A549 (cell line): ENCODE results near the gene KLHL24. TPM values are rescaled to one million over a fixed set of nuclear protein-coding genes. Genes with fewer than 3 reads are reported as not detected.
"Not testable (repeated sequence)": the region's sequence is repeated elsewhere in the genome, so short reads cannot be mapped to it uniquely, and the experiment has no call there.

Experiments used
- ATAC-seq, 2 experiments: fragments of 200-7000 bp in 1 of 2; fragments of >200 bp in 1 of 2; cut with Nextera tagmentation in 1 of 2; cut with Tn5 transposase in 1 of 2; 3 replicates each; pipeline versions ENCODE4 v1.8.0 to v1.9.1; 2018 to 2020; ENCODE audit warnings: mild to moderate bottlenecking in 1 of 2, moderate library complexity in 1 of 2
- CTCF ChIA-PET: fragments of 300-600 bp; sonication (Branson Sonifier 250); formaldehyde crosslinking; extraction: SDS; loops from one replicate; lab custom pipeline; 2021; ENCODE audit warnings: antibody characterized with exemption, inconsistent platforms; lab: Yijun Ruan, JAX
- POLR2A ChIA-PET: fragments of 350-600 bp; formaldehyde crosslinking; extraction: SDS; loops from one replicate; lab custom pipeline; 2021; ENCODE audit warnings: antibody characterized with exemption, inconsistent platforms; lab: Yijun Ruan, JAX
- DNase-seq, 2 experiments: peaks; one replicate each; pipeline versions ENCODE4 v3.0.0 to v3.0.0-alpha.2; 2011 to 2016; ENCODE audit warnings: low read depth in 1 of 2, low spot score in 1 of 2
- FAIRE-seq: peaks from 2 replicates; lab custom pipeline; 2011; peaks lifted over from hg19 to GRCh38; lab: Jason Lieb, UNC
- H3K27ac ChIP-seq, 2 experiments: fragments of >200 bp; sonication (Bioruptor Twin); formaldehyde crosslinking; 3 replicates each; pipeline ENCODE4 v1.5.1; 2016 to 2017
- H3K4me1 ChIP-seq: fragments of >200 bp; sonication (Bioruptor Twin); formaldehyde crosslinking; 3 replicates; pipeline ENCODE4 v1.6.1; 2016
- H3K4me2 ChIP-seq: fragments of >200 bp; sonication (Bioruptor Twin); formaldehyde crosslinking; 3 replicates; pipeline ENCODE4 v1.6.1; 2016
- H3K4me3 ChIP-seq: fragments of >200 bp; sonication (Bioruptor Twin); formaldehyde crosslinking; 3 replicates; pipeline ENCODE4 v1.5.1; 2016
- H3K9me3 ChIP-seq: fragments of >200 bp; sonication (Bioruptor Twin); formaldehyde crosslinking; 3 replicates; pipeline ENCODE4 v1.6.1; 2016
- CBX2 ChIP-seq: fragments of 200-600 bp; sonication (generic); IDR thresholded peaks from 2 replicates; pipeline ENCODE4 v1.6.1; 2016; ENCODE audit warnings: low read depth, mild to moderate bottlenecking, borderline replicate concordance
- CBX8 ChIP-seq: fragments of 200-600 bp; sonication (generic); IDR thresholded peaks from 2 replicates; pipeline ENCODE4 v1.6.1; 2016
- CEBPB ChIP-seq, 2 experiments: fragments of >200 bp in 1 of 2; sonication (Bioruptor Twin) in 1 of 2; formaldehyde crosslinking in 1 of 2; IDR thresholded peaks; 2 replicates each; pipeline ENCODE4 v1.6.1; 2012 to 2016
- CHD2 ChIP-seq: fragments of 150-350 bp; IDR thresholded peaks from 2 replicates; pipeline ENCODE4 v1.6.1; 2014; ENCODE audit warnings: low read length; ENCODE audit not compliant: partially characterized antibody
- CHD4 ChIP-seq: fragments of 200-600 bp; sonication (generic); IDR thresholded peaks from 2 replicates; pipeline ENCODE4 v1.6.1; 2016; ENCODE audit warnings: antibody characterized with exemption, mild to moderate bottlenecking, borderline replicate concordance
- EHF ChIP-seq: fragments of 250-450 bp; sonication (Bioruptor Pico); IDR thresholded peaks from 2 replicates; pipeline ENCODE4 v1.5.0; 2020; ENCODE audit warnings: mild to moderate bottlenecking
- FOSB ChIP-seq: fragments of 250-450 bp; sonication (Bioruptor Pico); IDR thresholded peaks from 2 replicates; pipeline ENCODE4 v1.5.0; 2020; ENCODE audit warnings: mild to moderate bottlenecking, moderate library complexity
- GATA3 ChIP-seq: IDR thresholded peaks from 2 replicates; pipeline ENCODE4 v1.6.1; 2012; ENCODE audit warnings: borderline replicate concordance
- HEYL ChIP-seq: fragments of 250-450 bp; sonication (Bioruptor Pico); IDR thresholded peaks from 2 replicates; pipeline ENCODE4 v1.8.0; 2021; ENCODE audit warnings: mild to moderate bottlenecking, moderate library complexity
- JUN ChIP-seq, 2 experiments: fragments of >200 bp; sonication (Bioruptor Twin); formaldehyde crosslinking; IDR thresholded peaks; 2 replicates in 1 of 2; 3 replicates in 1 of 2; pipeline ENCODE4 v1.6.1; 2016 to 2017
- KDM1A ChIP-seq: fragments of 200-600 bp; sonication (generic); IDR thresholded peaks from 2 replicates; pipeline ENCODE4 v1.6.1; 2016; ENCODE audit warnings: low read depth, mild to moderate bottlenecking
- NR3C1 ChIP-seq: fragments of >200 bp; sonication (Bioruptor Twin); formaldehyde crosslinking; IDR thresholded peaks from 3 replicates; pipeline ENCODE4 v1.6.1; 2017
- POLR2AphosphoS2 ChIP-seq: conservative IDR thresholded peaks from 2 replicates; pipeline ENCODE4 v1.6.1; 2012; ENCODE audit warnings: low read length, improper control_type of control experiment, inconsistent platforms
- SMC3 ChIP-seq: fragments of >200 bp; sonication (Bioruptor Twin); formaldehyde crosslinking; IDR thresholded peaks from 3 replicates; pipeline ENCODE4 v1.6.1; 2018; ENCODE audit warnings: inconsistent platforms
- TFCP2L1 ChIP-seq: fragments of 250-450 bp; sonication (Bioruptor Pico); IDR thresholded peaks from 2 replicates; pipeline ENCODE4 v1.5.0; 2021; ENCODE audit warnings: mild to moderate bottlenecking
- ZC3H11A ChIP-seq: fragments of 450-650 bp; IDR thresholded peaks from 2 replicates; pipeline ENCODE4 v1.6.1; 2014; ENCODE audit warnings: antibody characterized with exemption, mild to moderate bottlenecking
- ZSCAN20 ChIP-seq: fragments of 250-450 bp; sonication (Bioruptor Pico); IDR thresholded peaks from 2 replicates; pipeline ENCODE4 v1.8.0; 2022; ENCODE audit warnings: mild to moderate bottlenecking, moderate library complexity
- WGBS: methylation state at CpG from one replicate; pipeline ENCODE4 v1.1.6; 2017; ENCODE audit errors: missing lambda C conversion rate; 5-methylcytosine and 5-hydroxymethylcytosine counted together
- polyA plus RNA-seq, 4 experiments: library from polyadenylated mRNA; depleted of rRNA in 3 of 4; stranded (reverse); fragments of >200 nt; fragmentation: RNase III in 1 of 4; extraction: RNeasy Plus Mini Kit Qiagen cat#74134 plus additional on column Dnase treatment in 1 of 4; gene quantifications; 2 replicates in 3 of 4; 3 replicates in 1 of 4; pipeline ENCODE4 v1.2.3, GENCODE V29; 2011 to 2017
- TF ChIP-seq, protein P1 (sequence below): IDR thresholded peaks from 2 replicates; pipeline ENCODE4 v1.6.1; 2012
- TF ChIP-seq, protein P2 (sequence below): IDR thresholded peaks from 2 replicates; pipeline ENCODE4 v1.6.1; 2012; ENCODE audit warnings: low read depth, borderline replicate concordance
- TF ChIP-seq, protein P3 (sequence below): fragments of >200 bp; sonication (Bioruptor Twin); formaldehyde crosslinking; IDR thresholded peaks from 3 replicates; pipeline ENCODE4 v1.6.1; 2016
- TF ChIP-seq, protein P4 (sequence below): fragments of >200 bp; sonication (Bioruptor Twin); formaldehyde crosslinking; IDR thresholded peaks from 2 replicates; pipeline ENCODE4 v1.6.1; 2016

Gene KLHL24
- polyA plus RNA-seq, 2 of the 4 experiments (the other 2 are of a cell fraction), result 4.0 to 11.9 TPM

DNA sequence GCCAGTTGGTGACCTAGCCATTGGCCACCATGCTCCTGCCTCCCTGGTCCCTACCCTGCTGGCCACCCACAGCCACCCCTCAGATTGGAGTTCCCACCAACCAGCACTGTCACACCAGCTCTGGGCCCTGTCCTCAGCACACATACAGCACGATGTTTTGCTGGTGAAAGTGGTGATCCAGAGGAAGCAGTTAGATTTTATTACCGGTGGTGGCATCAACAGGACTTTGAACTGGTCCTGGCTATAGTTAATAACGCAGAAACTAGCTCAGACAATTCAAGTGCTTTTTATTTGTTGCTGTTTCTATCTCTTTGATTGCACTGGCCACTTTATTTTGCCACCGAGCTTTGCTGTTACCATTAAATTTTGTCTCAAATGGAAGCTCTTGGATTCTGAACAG, 16.4 kb upstream of the KLHL24 start:
- DNase-seq, result no peak
- ChIA-PET POLR2A (no interaction called here), CTCF (no interaction called here)
- 56% methylated on average over 4 of the region's 4 CpGs for WGBS
- no peak for ATAC-seq
- Histone ChIP-seq H3K27ac (no peak overlapping the region), H3K4me1 (no peaks in the 10 kb centered on the region), H3K9me3 (no peaks in the 10 kb centered on the region), H3K4me2 (no peak overlapping the region), H3K4me3 (no peak overlapping the region)
- no peak for FAIRE-seq
- no peak for TF ChIP-seq CHD2
- no peak for TF ChIP-seq GATA3

DNA sequence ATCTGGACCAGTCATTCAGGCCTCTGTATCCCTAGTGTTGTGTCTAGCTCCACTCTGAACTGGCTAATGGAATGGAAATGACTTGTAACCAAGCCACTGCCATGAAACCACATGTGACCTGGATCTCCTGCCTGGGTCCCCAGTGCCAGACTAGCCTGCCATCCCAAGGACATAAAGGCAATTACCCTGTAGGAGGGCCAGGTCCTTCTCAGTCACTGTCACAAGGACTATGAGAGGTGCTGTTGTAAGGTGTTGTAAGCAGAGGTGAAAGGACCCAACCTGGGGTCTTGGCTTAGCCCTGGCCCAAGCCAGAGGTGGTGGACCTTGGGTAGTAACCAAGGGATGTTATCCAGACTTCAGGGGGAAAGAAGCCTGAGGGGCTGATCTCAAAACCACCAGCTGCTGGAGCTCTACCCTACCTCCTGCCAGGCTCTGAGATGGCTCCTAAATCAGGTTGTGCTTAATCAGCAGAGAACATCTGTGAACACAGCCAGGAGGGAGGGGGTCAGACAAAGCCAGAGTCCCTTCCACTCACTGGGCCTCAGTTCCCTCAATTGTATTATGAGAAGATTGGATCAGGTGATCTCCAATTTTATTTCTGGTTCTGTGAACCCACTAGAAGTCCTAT, 15.7 kb upstream of the KLHL24 start:
- ChIA-PET CTCF (no interaction called here), POLR2A (no interaction called here)
- no peak overlapping the region for H3K27ac ChIP-seq
- TF ChIP-seq NR3C1 (no peak), CHD4 (no peak), CBX8 (no peak), EHF (CRISPR knock-in tag) (no peak), HEYL (CRISPR knock-in tag) (no peak), ZC3H11A (no peak), CBX2 (no peak), FOSB (CRISPR knock-in tag) (no peak), CHD2 (no peak), CEBPB (IDR thresholded peaks at IDR 0.05) (no peak), KDM1A (no peak), SMC3 (no peak), TFCP2L1 (CRISPR knock-in tag) (no peak), POLR2AphosphoS2 (no peak)
- TF ChIP-seq, protein P1, sequence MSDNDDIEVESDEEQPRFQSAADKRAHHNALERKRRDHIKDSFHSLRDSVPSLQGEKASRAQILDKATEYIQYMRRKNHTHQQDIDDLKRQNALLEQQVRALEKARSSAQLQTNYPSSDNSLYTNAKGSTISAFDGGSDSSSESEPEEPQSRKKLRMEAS, result no peak
- TF ChIP-seq, protein P2, sequence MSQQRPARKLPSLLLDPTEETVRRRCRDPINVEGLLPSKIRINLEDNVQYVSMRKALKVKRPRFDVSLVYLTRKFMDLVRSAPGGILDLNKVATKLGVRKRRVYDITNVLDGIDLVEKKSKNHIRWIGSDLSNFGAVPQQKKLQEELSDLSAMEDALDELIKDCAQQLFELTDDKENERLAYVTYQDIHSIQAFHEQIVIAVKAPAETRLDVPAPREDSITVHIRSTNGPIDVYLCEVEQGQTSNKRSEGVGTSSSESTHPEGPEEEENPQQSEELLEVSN, result no peak
- TF ChIP-seq, protein P3, sequence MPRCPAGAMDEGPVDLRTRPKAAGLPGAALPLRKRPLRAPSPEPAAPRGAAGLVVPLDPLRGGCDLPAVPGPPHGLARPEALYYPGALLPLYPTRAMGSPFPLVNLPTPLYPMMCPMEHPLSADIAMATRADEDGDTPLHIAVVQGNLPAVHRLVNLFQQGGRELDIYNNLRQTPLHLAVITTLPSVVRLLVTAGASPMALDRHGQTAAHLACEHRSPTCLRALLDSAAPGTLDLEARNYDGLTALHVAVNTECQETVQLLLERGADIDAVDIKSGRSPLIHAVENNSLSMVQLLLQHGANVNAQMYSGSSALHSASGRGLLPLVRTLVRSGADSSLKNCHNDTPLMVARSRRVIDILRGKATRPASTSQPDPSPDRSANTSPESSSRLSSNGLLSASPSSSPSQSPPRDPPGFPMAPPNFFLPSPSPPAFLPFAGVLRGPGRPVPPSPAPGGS, result no peak
- TF ChIP-seq, protein P4, sequence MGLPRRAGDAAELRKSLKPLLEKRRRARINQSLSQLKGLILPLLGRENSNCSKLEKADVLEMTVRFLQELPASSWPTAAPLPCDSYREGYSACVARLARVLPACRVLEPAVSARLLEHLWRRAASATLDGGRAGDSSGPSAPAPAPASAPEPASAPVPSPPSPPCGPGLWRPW, result no peak
- FAIRE-seq (no peak), ATAC-seq (no peak), DNase-seq (no peak)
- no peaks in the 10 kb centered on the region for H3K9me3 ChIP-seq
- H3K4me2 ChIP-seq, result no peak overlapping the region
- H3K4me3 ChIP-seq, result no peak overlapping the region
- no peaks in the 10 kb centered on the region for H3K4me1 ChIP-seq

DNA sequence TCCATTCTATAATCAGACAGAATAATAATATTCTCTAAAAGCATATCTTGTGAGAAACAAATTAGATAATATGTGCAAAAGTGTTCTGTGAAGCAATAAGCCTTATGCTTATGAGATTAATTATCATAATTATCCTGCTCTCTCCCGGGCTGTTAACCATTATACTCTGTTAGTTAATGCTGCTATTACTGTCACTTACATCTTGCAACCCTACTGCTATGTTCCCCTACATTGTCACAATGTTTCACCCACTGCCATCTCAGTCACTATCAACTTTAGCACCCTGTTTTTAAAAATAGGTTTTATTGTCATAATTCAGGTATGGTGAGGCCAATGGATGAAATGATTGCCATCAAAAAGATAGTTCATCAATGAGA, 15.2 kb upstream of the KLHL24 start:
- 15% methylated on average over 1 of the region's 1 CpG for WGBS

DNA sequence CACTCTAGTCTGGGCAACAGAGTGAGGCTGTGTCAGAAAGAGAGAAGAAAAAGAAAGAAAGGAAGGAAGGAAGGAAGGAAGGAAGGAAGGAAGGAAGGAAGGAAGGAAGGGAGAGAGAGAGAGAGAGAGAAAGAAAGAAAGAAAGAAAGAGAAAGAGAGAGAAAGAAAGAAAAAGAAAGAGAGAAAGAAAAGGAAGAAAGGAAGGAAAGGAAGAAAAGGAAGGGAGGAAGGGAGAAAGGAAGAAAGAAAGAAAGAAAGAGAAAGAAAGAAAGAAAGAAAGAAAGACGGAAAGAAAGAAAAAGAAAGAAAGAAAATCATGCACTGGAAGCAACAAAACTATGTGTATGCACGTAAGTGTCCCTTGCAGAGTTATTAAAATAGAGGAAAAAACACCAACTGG, 12.9 kb upstream of the KLHL24 start:
- H3K4me1 ChIP-seq, ATAC-seq, FAIRE-seq, H3K9me3 ChIP-seq, H3K4me2 ChIP-seq, H3K27ac ChIP-seq, DNase-seq, POLR2A ChIA-PET, CTCF ChIA-PET, H3K4me3 ChIP-seq: not testable (repeated sequence)
- WGBS, result 52% methylated on average over 2 of the region's 2 CpGs

More for the DNA sequence above, 15.2 kb upstream of the KLHL24 start:
- Histone ChIP-seq H3K27ac (no peak overlapping the region), H3K4me3 (no peak overlapping the region), H3K9me3 (no peaks in the 10 kb centered on the region), H3K4me2 (no peak overlapping the region), H3K4me1 (no peaks in the 10 kb centered on the region)
- CTCF ChIA-PET, result no interaction called here
- no peak for TF ChIP-seq CHD4
- no peak for TF ChIP-seq JUN (IDR thresholded peaks at IDR 0.05)
- TF ChIP-seq, protein P4, result no peak
- TF ChIP-seq ZSCAN20 (CRISPR knock-in tag), result no peak
- FAIRE-seq (no peak), ATAC-seq (no peak), DNase-seq (no peak)
- POLR2A ChIA-PET, result no interaction called here
